Measurements from ENCODE around the gene KLHDC1.

The KLHDC1 gene

GRCh38 chr14:49692811-49693734 is at the start of gene KLHDC1:
KLHDC1 (plus strand) TSS chr14:49693120; CDS start chr14:49693195, 75 bp downstream.
- Histone ChIP-seq H3K4me3 (ENCODE audit: low read depth, low read length) (peak within 1 kb of the TSS; percentile 58), H3K4me1 (ENCODE audit: control insufficient read depth, insufficient read depth, low read length) (no peaks in the 10 kb centered on the region; the same call in 1 of the 2 replicates), H3K9me3 (ENCODE audit: control insufficient read depth, insufficient read depth, low read depth, low read length) (no peaks in the 10 kb centered on the region), H3K27ac (ENCODE audit: extremely low read depth, low read depth, low read length) (peak within 1 kb of the TSS; percentile 81), H3K36me3 (ENCODE audit: control insufficient read depth in 2 of 2, insufficient read depth in 1 of 2, low read length in 2 of 2) (no peaks in the 10 kb centered on the region)
- CTCF ChIA-PET, result interaction anchor here (0.8 to 1.4 kb wide), 2 partner anchors 59 to 414 kb away, joined by 3 read pairs; no protein-coding TSS in a partner anchor
- POLR2A ChIA-PET, result interaction anchor here (1.0 to 1.1 kb wide), 2 partner anchors 91 to 160 kb away, joined by 3 to 4 read pairs; partner anchors contain the start of gene NEMF
- no peak; the same call in 1 of the 2 replicates for TF ChIP-seq INSM2 (tag by site-specific recombination; IDR thresholded peaks at IDR 0.05)
- no peak for TF ChIP-seq ZNF433 (tag by site-specific recombination; IDR thresholded peaks at IDR 0.05; ENCODE audit: low read depth)
- TF ChIP-seq GLI4 (tag by site-specific recombination; IDR thresholded peaks at IDR 0.05), result 0 out of 2 replicates have a peak, but pooled peaks have one; percentile 71
- no peak for TF ChIP-seq ZNF362 (tag by site-specific recombination; IDR thresholded peaks at IDR 0.05)
- no peak for TF ChIP-seq ZNF274 (IDR thresholded peaks at IDR 0.05; ENCODE audit: low read length)
- TF ChIP-seq ZNF274 (tag by site-specific recombination; IDR thresholded peaks at IDR 0.05; ENCODE audit: borderline replicate concordance), result no peak
- no peak for TF ChIP-seq ZNF19 (tag by site-specific recombination; IDR thresholded peaks at IDR 0.05; ENCODE audit: low read depth)
- no peak for TF ChIP-seq ZNF549 (tag by site-specific recombination; IDR thresholded peaks at IDR 0.05)
- TF ChIP-seq ZNF629 (tag by site-specific recombination; IDR thresholded peaks at IDR 0.05), result no peak
- TF ChIP-seq ZNF521 (tag by site-specific recombination; IDR thresholded peaks at IDR 0.05), result no peak
- no peak for TF ChIP-seq ZFP3 (tag by site-specific recombination; IDR thresholded peaks at IDR 0.05; ENCODE audit: low read depth)
- TF ChIP-seq GLI2 (tag by site-specific recombination; IDR thresholded peaks at IDR 0.05; ENCODE audit: borderline replicate concordance, low read depth), result no peak
- no peak for TF ChIP-seq ZNF48 (tag by site-specific recombination; IDR thresholded peaks at IDR 0.05)
- TF ChIP-seq BCL11B (tag by site-specific recombination; IDR thresholded peaks at IDR 0.05; ENCODE audit: low read depth), result no peak
- TF ChIP-seq ZNF768 (tag by site-specific recombination; IDR thresholded peaks at IDR 0.05), result no peak
- no peak for TF ChIP-seq ZNF26 (tag by site-specific recombination; IDR thresholded peaks at IDR 0.05)
- no peak for TF ChIP-seq ZNF223 (tag by site-specific recombination; IDR thresholded peaks at IDR 0.05)
- TF ChIP-seq ZNF530 (tag by site-specific recombination; IDR thresholded peaks at IDR 0.05; ENCODE audit: low read depth), result no peak
- no peak for TF ChIP-seq ZNF76 (tag by site-specific recombination; IDR thresholded peaks at IDR 0.05; ENCODE audit: borderline replicate concordance, low read depth)
- TF ChIP-seq ZNF398 (tag by site-specific recombination; IDR thresholded peaks at IDR 0.05), result peak; percentile 37; the same call in 1 of the 2 replicates
- no peak for TF ChIP-seq ZNF394 (tag by site-specific recombination; IDR thresholded peaks at IDR 0.05; ENCODE audit: borderline replicate concordance)
- no peak for TF ChIP-seq KLF17 (tag by site-specific recombination; IDR thresholded peaks at IDR 0.05)
- TF ChIP-seq ZNF670 (tag by site-specific recombination; IDR thresholded peaks at IDR 0.05; ENCODE audit: low read depth), result no peak
- TF ChIP-seq ZNF391 (tag by site-specific recombination; IDR thresholded peaks at IDR 0.05; ENCODE audit: borderline replicate concordance, low read depth), result 0 out of 2 replicates have a peak, but pooled peaks have one; percentile 11
- TF ChIP-seq ZNF214 (tag by site-specific recombination; IDR thresholded peaks at IDR 0.05; ENCODE audit: borderline replicate concordance), result no peak
- no peak for TF ChIP-seq FEZF1 (tag by site-specific recombination; IDR thresholded peaks at IDR 0.05)

Data from HEK293 (cell line).